GM19238 (cell line): ENCODE measurements around the gene MLXIP.
A peak's percentile ranks its signal among the peaks of the same experiment; 100 is the strongest.
"Not testable (repeated sequence)": the region's sequence is repeated elsewhere in the genome, so short reads cannot be mapped to it uniquely, and the experiment has no call there.

Experiments used
- DNase-seq: peaks from one replicate; pipeline ENCODE4 v3.0.0; 2011; ENCODE audit warnings: low spot score; ENCODE audit not compliant: insufficient read length

Gene MLXIP

DNA sequence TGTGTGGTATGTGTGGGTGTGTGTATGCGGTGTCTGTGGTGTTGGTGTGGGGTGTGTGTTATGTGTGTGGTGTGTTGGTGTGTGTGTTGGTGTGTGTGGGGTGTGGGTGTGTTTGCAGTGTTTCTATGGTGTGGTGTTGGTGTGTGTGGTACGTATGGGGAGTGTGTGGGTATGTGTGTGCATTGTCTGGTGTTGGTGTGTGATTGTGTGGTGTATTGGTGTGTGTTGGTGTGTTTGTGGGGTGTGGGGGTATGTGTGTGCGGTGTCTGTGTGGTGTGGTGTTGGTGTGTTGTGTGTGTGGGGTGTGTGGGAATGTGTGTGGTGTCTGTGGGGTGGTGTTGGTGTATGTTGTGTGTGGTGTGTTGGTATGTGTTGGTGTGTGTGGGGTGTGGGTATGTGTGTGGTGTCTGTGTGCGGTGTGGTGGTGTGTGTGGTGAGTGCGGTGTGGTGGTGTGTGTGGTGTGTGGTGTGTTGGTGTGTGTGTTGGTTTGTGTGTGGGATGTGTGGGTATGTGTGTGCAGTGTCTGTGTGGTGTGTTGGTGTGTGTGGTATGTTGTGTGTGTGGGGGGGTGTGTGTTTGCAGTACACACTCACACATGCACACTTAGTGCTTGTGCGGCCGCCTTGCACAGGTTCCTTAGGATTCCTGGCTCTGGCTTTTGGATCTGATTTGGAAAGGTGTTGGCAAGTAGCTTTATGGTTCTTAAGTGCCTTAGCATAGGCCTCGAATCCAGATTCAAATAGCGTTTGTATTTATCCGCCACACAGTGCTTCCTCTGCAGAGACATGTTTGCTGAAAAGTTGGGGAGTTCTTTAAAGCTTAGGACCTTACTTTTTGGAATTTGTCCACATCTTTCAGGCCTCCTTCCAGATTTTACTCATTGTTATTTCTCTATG is 16.4 kb downstream of the MLXIP start:
- DNase-seq: no peak

DNA sequence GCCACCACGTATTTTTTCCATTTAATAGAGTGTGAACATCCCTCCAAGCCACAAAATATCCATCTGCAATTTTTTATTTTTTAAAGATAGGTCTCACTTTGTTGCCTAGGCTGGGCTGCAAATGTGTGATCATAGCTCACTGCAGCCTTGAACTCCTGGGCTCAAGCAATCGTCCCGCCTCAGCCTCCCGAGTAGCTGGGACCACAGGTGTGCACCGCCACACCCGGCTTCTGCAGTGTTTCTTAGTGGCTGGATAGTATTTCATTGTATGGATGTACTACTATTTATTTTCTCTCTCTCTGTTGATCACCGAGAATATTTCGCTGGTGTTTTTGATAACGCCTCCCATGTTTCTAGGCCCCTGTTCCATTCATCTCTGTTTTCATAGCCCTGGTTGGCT is 17.5 kb downstream of the MLXIP start:
- DNase-seq: no peak

DNA sequence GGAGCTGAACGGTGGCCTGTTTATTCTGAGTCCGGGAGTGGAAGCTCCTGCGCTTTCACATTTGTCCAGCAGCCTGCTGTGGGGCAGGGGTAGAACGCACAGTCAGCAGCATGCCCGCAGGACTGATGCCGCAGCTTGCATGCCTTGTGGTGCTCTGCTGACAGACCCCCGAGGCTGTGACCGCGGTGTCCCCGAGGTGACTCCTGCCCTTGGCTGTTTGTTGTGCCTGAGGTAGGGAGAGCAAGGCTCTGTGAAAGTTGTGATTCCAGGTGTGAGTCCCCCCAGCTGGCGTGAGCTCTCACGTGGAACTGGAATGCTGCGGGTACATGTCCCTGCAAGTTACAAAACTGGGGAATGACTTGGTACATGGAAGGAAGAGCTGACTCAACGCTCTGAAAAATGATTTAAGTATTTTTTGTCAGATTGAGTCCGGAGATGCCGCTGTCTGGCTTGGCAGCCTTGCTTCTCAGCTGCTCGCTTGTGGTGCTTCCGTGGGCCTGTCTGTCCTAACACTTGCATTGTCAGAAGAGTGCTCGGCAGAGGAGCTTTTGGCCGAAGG is 18.1 kb downstream of the MLXIP start:
- no peak for DNase-seq

DNA sequence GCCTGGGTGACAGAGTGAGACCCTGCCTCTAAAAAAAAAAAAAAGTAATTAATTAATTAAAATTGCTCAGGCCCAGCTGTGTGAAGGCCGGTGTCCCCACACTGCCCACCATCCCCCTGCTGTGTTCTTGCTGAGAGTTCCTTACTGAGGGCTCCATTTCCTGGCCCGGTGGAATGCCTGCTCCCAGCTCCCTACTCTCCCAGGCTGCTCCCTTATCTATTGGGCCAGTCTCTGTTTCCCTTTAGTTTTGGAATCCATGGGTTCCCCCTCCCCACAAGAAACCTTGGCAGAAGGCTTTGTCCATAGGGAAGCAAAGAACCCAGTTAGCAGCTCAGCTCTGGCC is 19.0 kb downstream of the MLXIP start:
- DNase-seq: no peak

DNA sequence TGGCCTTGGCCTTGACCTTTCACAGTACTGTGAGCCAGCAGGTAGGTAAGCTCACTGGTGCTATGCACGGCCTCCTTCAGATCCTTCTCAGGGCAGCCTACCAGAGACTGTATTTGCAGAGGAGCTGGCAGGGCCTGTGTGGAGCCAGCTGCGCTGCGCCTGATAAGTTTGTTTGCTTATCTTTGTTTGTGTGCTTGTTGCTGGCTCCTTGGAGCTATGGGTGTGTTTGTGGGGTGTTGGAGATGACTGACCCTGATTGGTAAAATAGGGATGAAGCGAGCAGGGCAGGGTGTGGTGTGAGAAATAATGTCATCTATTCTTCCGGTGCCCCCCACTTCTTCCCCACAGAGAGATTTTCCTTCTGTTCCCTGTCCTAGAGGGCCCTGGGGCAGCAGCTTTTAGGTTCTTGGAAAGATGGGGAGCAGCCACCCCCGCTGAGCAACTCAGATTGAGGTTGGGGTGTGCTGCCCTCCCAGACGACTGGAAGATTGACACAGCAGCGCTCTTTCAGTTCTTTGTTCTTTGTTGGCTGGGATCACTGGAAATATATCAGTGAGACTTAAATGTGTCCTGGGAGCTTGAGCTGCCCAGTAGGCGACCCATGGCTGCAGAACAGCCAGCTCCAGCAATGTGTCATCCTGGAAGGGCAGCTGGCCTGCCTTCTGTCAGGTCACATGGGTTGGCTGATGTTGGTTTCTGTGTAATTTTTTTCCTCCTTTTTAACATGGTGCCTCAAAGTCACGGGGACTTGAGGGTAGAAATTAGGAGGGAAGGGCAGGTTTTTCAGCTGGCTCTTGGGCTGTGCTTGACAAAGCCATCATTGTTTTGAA is 19.6 kb downstream of the MLXIP start:
- no peak for DNase-seq

DNA sequence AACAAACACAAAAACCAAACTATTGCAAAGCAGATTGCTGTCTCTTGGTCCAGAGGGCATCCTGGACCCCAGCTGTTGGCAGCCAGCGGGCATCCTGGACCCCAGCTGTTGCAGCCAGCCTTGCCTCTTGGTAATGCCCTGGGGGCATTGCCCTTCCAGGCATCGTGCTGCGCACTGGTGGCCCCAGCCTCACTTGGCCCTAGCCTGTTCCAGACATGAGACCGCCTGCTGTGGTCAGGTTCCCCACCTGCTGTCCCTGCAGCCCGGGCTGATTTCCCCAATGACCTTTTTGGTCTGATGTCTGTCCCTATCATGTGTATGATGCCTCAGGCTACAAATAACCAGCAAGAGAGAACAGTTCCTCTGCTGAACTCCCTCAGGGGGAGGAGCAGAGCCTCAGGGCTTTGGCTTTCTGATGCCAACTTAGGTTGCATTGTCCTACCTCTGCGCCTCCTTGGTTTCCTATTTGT is 20.8 kb downstream of the MLXIP start:
- no peak for DNase-seq

DNA sequence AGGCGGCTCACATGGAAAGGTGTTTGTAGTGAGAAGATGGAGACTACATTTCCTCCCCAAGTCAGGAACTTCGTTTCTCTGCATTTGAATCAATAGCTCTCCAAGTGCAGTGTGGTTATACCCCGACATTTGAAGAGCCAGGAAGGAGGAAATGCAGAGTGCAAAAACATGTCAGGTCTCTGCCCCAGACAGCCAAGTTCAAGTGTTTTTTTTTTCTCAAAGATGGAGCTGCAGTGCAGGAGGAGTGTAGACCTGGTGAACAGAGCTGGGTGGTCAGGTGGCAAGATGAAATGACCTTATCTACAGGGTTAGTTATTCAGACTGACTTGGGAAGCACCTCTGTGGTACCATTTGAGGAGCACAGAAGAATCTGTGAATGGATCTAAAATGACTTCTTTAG is 21.3 kb downstream of the MLXIP start:
- DNase-seq: no peak

DNA sequence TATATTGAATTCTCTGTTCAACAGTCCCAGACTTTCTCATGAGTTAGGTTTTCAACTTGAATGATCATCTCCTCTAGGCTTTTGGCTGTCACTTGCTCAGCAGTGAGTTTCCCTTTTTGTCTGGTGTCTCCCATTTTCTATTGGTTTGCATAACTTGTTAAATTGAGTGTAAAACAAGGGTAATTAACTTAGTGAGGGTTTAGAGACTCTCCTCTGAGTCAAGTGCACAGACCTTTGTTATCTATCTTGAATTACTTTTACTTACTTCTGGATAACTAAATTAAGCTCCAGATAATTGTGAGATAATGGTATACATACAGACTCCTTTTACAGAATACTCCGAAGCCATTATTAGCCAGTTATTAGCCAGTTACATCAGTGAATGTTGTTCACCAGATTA is 22.0 kb downstream of the MLXIP start:
- DNase-seq: no peak

DNA sequence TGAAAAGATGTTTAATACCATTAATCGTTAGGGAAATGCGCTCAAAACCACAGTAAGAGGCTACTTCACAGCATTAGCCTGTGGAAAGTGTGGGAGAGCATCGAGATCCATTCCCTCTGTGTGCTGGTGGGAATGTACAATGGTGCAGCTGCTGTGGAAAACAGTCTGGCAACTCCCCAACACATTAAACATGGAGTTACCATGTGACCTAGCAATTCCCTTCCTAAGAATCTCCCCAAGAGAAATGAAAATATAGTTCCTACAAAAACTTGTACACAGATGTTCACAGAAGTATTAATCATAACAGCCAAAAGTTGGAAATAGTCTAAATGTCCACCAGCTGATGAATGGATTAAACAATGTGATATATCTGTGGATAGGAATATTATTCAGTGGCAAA is 23.8 kb downstream of the MLXIP start:
- DNase-seq: no peak

DNA sequence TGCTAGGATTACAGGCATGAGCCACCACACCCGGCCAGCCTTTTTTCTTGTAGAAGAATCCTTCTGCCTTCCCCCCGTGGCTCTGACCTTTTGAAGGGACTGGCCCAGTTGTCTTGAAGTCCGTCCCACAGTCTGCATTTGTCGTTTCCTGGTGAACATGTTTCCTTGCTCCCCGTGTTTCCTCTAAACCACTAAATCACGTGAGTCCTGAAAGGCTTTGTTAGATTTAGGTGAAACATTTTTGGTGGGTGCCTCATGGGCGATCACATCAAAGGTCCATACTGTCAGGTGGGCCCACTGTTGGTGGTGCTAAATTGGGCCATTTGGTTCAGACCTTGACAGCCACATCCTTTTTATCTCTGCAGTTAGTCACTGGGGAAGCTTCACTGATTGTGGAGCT is 26.3 kb downstream of the MLXIP start:
- DNase-seq: no peak

DNA sequence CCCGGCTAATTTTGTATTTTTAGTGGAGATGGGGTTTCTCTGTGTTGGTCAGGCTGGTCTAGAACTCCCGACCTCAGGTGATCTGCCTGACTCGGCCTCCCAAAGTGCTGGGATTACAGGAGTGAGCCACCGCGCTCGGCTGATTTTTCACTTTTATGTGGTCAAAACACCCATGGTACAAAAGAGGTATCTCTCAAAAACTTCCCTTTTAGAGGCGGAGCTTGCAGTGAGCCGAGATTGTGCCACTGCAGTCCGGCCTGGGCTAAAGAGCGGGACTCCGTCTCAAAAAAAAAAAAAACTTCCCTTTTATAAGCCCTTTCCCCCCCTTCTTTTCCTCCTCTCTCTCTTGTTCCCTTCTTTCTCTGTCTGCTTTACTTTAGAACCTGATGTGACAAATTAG is 26.9 kb downstream of the MLXIP start:
- DNase-seq: not testable (repeated sequence)

DNA sequence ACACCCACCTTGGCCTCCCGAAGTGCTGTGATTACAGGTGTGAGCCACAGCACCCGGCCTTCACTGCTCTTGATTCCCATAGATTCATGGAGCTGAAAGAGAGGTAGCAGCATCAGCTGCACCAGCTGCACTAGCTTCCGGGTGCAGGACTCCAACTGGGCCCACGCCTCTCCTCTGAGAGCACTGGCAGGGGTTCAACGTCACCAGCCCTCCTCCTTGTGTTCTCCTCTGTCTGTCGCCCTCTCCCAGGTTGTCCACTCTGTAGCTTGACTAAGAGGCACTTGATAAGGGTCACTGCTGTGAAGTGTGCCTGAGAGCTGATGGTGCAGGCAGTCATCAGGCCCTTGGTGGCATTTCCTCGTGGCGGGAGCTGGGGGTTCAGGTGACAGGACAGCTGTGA is 28.3 kb downstream of the MLXIP start:
- no peak for DNase-seq

DNA sequence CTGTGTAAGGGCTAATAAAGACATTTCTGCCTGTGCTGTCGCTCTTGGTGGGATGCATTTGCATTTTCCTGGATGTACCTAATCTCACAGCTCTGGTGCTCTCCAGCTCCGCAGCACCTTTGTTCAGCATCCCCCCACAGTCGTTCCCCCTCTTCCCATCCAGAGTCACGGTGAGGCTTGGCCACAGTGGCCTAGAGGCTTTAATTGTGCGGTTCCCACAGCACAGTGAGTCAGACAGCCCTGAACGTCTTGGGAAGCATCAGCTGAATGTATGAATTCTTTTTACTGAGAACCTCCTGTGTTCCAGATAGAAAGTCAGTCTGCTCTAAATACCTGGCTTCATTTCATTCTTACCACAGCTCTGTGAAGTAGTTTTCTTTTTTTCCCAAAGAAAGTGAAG is 28.7 kb downstream of the MLXIP start:
- DNase-seq: no peak

DNA sequence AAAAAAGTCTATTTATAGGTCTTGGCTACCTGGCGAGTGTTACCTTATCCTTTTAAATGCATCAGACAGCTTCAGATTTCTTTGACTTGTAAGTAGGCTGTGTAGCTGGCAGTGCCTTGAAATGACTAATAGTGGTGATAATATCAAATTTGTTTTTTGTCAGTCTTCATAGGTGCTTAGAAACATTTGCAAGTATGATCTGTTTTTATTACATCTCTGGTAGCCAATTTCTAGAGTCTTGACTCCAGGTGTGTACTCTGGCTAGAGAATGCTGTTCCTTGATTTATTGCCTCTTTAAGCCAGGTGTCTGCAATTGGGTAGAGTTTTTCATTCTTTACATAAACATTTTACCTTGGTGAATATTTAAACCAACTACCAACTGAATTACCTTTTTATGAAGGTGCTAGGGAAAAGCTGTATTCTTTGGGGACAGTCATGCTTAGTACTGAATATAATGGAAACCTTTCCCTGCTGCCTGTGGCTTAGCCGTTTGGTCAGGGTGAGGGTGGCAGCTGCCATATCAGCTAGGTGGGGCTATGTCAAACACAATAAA is 32.6 kb downstream of the MLXIP start:
- no peak for DNase-seq

DNA sequence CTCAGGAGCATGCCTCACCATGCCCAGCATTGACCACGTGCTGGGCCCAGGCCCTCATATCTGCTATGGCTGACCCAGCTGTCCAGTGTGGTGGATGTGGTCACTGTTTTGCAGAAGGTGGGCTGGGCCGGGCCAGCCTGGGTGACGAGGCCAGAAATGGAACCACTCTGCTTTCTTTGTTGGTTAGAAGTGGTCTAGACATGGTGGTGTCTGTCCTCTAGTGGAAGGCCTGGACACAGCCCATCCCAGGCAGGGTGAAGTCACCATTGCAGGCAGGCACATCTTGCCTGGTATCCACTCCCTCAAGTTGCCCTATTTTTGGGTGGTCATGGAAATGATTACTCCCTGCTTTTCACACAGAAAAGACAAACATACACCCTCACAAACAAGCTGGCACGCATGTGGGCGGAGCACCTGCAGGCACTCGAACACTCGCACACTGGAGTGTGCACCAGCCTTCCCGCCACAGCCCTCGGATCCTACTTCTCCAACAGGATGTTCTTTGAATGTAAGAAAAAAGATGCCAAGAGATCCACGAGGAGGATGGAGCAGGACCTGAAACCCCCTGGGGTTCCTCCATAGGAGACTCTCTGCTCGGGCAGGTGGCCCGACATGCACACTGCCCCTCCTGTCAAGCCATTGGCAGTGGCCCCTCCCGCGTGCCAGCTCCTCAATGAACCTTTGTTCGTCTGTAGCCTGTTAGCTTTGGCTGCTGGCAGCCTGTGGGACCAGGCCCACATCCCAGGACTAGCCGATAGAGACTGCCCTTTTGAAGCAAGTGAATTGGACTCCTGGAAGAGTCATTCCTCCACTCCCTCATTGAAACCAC is 38.4 kb downstream of the MLXIP start:
- no peak for DNase-seq

DNA sequence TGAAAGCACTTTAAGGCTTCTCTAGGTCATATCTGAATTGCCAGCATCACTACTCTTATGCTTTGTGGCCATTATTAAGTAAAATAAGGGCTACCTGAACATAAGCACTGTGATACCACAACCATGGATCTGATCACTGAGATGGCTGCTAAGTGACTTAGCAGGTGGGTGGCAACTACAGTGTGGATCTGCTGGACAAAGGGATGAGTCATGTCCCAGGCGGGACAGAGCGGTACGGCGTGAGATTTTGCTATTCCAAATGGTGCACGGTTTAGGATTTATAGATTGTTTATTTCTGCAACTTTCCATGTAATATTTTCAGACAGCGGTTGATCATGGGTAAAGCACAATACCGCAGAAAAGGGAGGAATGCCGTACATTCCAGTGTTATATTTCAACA is 39.4 kb downstream of the MLXIP start:
- no peak for DNase-seq

DNA sequence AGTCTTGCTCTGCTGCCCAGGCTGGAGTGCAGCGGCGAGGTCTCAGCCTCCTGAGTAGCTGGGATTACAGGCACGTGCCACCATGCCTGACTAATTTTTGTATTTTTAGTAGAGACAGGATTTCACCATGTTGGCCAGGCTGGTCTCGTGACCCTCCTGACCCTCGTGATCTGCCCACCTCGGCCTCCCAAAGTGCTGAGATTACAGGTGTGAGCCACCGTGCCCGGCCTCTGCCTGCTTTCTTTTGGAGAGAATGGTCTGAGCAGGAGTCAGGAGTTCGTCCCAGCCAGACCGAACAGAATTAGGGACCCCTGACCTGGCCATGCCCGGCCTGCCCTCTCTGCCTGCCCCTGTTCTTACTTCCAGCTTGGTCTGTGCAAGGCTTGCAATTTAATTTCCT is 42.8 kb downstream of the MLXIP start:
- DNase-seq: not testable (repeated sequence)

DNA sequence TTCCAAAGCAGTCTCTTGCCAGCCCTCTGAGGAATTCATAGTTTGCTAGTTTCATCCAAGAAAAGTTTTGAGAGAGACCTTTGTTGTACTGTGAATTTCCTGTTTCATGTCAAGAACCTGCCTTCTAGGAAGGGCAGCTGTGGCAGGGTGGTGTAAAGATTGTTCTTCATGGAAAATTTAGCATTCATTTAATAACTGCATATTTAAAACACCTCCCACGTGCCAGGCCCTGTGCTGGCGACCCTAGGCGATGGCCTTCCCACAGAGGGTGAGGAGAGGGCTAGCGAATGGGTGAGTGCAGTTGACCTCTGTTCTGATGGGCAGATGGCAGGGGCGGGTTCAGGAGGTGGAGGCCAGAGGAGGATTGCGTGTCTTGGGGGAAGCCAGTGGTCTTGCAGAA is 43.2 kb downstream of the MLXIP start:
- DNase-seq: no peak

DNA sequence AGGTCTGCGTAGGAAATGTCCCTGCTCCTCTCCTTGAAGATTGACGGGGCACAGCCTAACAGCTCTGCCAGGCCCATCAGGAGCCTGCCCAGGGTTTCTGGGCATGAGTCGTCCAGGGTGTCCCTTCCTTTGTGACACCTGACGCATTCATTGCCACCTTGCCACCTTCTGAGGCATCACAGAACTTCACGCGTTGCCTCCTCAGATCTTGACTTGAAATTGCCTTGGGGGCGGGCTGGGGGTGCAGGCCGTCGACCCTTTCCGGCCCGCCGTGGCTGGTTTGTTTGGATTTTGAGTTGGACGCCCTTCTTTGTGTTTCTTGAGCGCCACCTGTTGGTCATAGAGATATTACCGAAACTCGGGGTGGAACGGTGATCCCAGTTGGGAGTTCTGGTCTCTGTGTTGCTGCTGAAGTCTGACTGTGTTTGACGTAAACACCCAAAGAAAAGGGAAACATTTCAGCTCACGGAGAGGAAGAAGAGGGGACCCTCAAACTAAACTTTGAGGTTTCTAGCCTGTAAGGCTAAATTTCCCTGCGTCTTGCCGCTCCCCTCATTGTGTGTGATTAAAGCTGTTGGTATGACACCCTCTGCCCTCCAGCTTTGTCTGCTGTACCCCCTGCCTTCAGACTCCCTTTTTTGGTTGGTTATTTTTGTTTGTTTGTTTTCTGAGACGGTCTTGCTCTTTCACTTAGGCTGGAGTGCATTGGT is 44.6 kb downstream of the MLXIP start:
- peak; percentile 47 for DNase-seq

DNA sequence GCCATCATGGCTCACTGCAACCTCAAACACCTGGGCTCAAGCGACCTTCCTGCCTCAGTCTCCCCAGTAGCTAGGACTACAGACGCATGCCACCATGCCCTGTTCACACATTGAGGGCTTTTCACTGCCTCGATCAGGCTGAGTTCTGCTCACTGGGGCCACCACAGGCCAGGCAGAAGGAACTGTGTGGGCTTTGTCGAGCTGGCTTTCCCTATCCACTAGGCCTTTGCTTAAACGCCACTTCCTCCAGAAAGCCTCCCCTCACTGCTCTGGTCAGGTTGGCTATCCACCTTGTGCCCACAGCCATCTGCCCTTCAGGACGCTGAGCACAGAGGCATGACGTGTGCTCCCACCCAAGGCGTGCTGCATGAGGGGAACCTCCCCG is 45.2 kb downstream of the MLXIP start:
- DNase-seq: no peak

DNA sequence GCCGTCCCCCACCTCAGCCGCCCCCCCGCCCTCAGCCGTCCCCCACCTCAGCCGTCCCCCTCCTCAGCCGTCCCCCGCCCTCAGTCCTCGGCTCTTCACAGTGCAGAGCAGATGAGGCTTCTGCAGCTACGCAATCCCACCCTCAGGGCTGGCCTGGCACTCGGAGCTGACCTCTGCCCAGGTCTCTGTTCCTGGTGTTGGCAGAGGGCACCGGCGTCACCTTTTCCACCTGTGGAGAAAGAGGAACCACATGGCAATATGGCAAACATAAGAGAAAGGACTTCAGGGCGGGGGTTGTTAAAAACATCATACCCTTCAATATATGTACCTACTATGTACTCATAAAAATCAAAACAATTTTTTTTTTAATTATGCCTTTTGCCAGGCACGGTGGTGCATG is 45.8 kb downstream of the MLXIP start:
- DNase-seq: no peak
